Mucosa of descending colon (tissue), 3 donors: ENCODE data around the gene MTG1. TPM values are rescaled to one million over a fixed set of nuclear protein-coding genes. Genes with fewer than 3 reads are reported as not detected.
A peak's percentile ranks its signal among the peaks of the same experiment; 100 is the strongest.

ENCODE experiments used
- ATAC-seq: fragments of 200-7000 bp; cut with Tn5 transposase; one replicate; pipeline ENCODE4 v1.9.1; 2020; ENCODE audit warnings: mild to moderate bottlenecking, moderate library complexity
- DNase-seq, 3 donors: peaks; one replicate each; pipeline ENCODE4 v3.0.0-alpha.2; 2020
- H3K36me3 ChIP-seq: fragments of 200-600 bp; one replicate; pipeline ENCODE4 v1.8.0; 2021; ENCODE audit warnings: low read depth, mild to moderate bottlenecking
- H3K4me1 ChIP-seq: fragments of 200-600 bp; one replicate; pipeline ENCODE4 v1.8.0; 2021; ENCODE audit warnings: low read depth, mild to moderate bottlenecking
- H3K4me3 ChIP-seq: fragments of 200-600 bp; one replicate; pipeline ENCODE4 v1.8.0; 2021; ENCODE audit warnings: mild to moderate bottlenecking
- H3K9me3 ChIP-seq: fragments of 200-600 bp; one replicate; pipeline ENCODE4 v1.8.0; 2021; ENCODE audit warnings: mild to moderate bottlenecking
- intact Hi-C, 2 donors: fragments of 100-400 bp; cut with DNase I in 1 of 2; cut with micrococcal nuclease in 1 of 2; formaldehyde crosslinking; loops; one replicate each; pipeline versions ENCODE4 v1.11.0 to v1.11.1; 2022; cut with DNase I, micrococcal nuclease
- long read RNA-seq, 2 donors: library from polyadenylated mRNA; unstranded; transcript quantifications; one replicate each; pipeline ENCODE4 v2.0.0, GENCODE V29; 2019 to 2021
- total RNA-seq, 3 donors: library from RNA; stranded (reverse); fragmentation: NEBNext Ultra II Directional in 2 of 3; extraction: Animal tissue kit (Norgen Biotek cat#: 25700) in 2 of 3; gene quantifications; one replicate each; pipeline versions ENCODE4 v1.2.1 to v1.2.4, GENCODE V29; 2021 to 2023
- TF ChIP-seq, protein P1 (sequence below): fragments of 200-600 bp; IDR thresholded peaks from one replicate; pipeline ENCODE4 v1.8.0; 2022; ENCODE audit warnings: antibody characterized with exemption, mild to moderate bottlenecking
- donor health status: DM: no; HTN: no; CAD: no; lungs with moderate emphysema.
- donor health status: DM: no; HTN: no; CAD: no.
- donor health status: DM: no; HTN: yes; CAD: no.

The MTG1 gene, protein sequence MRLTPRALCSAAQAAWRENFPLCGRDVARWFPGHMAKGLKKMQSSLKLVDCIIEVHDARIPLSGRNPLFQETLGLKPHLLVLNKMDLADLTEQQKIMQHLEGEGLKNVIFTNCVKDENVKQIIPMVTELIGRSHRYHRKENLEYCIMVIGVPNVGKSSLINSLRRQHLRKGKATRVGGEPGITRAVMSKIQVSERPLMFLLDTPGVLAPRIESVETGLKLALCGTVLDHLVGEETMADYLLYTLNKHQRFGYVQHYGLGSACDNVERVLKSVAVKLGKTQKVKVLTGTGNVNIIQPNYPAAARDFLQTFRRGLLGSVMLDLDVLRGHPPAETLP
- total RNA-seq = 10 to 100 TPM; 43.6 to 52.7 (median 45.6) TPM
- long read RNA-seq, donor 1, transcript MTG1-208 (6 exons, 693 nt) = minor isoform, 8 of 58 reads
- long read RNA-seq, donor 1, transcript MTG1-203 (10 exons, 2,730 nt) = minor isoform, 5 of 58 reads
- long read RNA-seq, donor 1, transcript MTG1-201 (11 exons, 1,560 nt) = major isoform, 29 of 58 reads
- long read RNA-seq, donor 1, partial matches to known transcripts = 2 of 58 reads
- long read RNA-seq, donor 1, other reads (novel, unspliced or antisense) = 14 of 58 reads
- long read RNA-seq, donor 2, transcript MTG1-208 (6 exons, 693 nt) = minor isoform, 13 of 68 reads
- long read RNA-seq, donor 2, transcript MTG1-201 (11 exons, 1,560 nt) = major isoform, 45 of 68 reads
- long read RNA-seq, donor 2, partial matches to known transcripts = 1 of 68 reads
- long read RNA-seq, donor 2, other reads (novel, unspliced or antisense) = 6 of 68 reads

DNA sequence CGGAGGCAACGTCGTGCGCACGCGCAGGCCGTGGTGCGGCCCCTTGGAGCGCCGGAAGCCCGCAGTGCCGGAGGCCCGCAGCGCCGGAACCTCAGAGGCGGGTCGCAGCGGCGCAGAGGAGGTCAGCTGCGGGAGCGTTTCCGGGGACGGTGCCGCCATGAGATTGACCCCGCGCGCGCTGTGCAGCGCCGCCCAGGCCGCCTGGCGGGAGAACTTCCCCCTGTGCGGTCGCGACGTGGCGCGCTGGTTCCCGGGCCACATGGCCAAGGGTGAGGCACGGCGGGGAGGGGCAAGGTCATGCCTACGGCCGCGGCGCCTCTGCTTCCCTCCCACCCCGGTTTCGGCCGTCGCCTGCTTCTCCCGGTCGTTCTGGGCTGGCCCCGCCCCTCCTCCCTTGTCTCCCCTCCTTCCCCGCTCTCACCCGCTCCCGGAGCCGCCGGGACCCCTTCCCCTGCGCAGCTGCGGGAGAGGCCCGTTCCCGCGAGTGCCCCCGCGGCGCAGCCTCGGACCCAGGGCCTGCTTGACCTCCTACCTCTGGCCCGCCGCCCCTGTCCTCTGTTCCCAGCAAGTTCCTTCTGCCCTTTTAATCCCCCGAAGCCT lies at the start of gene MTG1:
TSS of gene MTG1 (plus strand) at position 94 of the 600 bp plus-strand sequence. CDS start at position 158, 64 bp downstream.
- H3K9me3 ChIP-seq = no peaks in the 10 kb centered on the region
- DNase-seq = peak; percentile 94 to 99 (median 96)
- peak; percentile 96 for ATAC-seq
- peak within 1 kb of the TSS; percentile 63 for H3K4me3 ChIP-seq
- H3K4me1 ChIP-seq = peaks cover 4% of the 10 kb centered on the region
- TF ChIP-seq, protein P1, sequence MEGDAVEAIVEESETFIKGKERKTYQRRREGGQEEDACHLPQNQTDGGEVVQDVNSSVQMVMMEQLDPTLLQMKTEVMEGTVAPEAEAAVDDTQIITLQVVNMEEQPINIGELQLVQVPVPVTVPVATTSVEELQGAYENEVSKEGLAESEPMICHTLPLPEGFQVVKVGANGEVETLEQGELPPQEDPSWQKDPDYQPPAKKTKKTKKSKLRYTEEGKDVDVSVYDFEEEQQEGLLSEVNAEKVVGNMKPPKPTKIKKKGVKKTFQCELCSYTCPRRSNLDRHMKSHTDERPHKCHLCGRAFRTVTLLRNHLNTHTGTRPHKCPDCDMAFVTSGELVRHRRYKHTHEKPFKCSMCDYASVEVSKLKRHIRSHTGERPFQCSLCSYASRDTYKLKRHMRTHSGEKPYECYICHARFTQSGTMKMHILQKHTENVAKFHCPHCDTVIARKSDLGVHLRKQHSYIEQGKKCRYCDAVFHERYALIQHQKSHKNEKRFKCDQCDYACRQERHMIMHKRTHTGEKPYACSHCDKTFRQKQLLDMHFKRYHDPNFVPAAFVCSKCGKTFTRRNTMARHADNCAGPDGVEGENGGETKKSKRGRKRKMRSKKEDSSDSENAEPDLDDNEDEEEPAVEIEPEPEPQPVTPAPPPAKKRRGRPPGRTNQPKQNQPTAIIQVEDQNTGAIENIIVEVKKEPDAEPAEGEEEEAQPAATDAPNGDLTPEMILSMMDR = no peak
- intact Hi-C loops = no loop called here
- H3K36me3 ChIP-seq = peaks cover 7% of the 10 kb centered on the region

- TF ChIP-seq, protein P1 = no peak
- ATAC-seq = no peak
Measured at GRCh38 chr10:133344236-133344635, 49.7 kb upstream of the MTG1 start.

DNA sequence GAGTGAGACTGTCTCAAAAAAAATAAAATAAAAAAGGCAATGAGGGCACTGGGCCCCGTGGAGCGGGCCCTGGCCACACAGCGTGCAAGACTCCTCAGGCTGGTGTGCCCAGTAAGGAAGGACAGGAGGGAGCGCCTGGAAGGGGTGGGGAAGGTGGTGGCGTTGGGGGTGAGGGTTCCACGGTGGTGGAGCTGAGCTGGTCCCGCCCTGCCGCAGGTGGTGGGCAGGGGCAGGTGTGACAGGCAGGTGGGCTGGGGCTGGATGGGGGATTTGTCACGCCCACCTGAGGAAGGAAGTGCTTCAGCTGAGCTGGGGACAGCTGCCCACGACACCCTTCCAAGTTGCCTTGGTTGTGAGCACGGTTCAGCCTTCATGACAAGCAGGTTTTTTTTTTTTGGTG lies 47.5 kb upstream of the MTG1 start:
- peaks cover 7% of the 10 kb centered on the region for H3K4me1 ChIP-seq
- no peak overlapping the region for H3K4me3 ChIP-seq
- no peaks in the 10 kb centered on the region for H3K36me3 ChIP-seq
- intact Hi-C loops = no loop called here
- no peak for DNase-seq
- no peak for ATAC-seq
- TF ChIP-seq, protein P1 = no peak
- no peaks in the 10 kb centered on the region for H3K9me3 ChIP-seq

More at GRCh38 chr10:133344236-133344635, 49.7 kb upstream of the MTG1 start:
- Histone ChIP-seq H3K36me3 (no peaks in the 10 kb centered on the region), H3K4me1 (peaks cover 7% of the 10 kb centered on the region), H3K9me3 (no peaks in the 10 kb centered on the region), H3K4me3 (no peak overlapping the region)
- intact Hi-C loops = no loop called here
- no peak for DNase-seq

DNA sequence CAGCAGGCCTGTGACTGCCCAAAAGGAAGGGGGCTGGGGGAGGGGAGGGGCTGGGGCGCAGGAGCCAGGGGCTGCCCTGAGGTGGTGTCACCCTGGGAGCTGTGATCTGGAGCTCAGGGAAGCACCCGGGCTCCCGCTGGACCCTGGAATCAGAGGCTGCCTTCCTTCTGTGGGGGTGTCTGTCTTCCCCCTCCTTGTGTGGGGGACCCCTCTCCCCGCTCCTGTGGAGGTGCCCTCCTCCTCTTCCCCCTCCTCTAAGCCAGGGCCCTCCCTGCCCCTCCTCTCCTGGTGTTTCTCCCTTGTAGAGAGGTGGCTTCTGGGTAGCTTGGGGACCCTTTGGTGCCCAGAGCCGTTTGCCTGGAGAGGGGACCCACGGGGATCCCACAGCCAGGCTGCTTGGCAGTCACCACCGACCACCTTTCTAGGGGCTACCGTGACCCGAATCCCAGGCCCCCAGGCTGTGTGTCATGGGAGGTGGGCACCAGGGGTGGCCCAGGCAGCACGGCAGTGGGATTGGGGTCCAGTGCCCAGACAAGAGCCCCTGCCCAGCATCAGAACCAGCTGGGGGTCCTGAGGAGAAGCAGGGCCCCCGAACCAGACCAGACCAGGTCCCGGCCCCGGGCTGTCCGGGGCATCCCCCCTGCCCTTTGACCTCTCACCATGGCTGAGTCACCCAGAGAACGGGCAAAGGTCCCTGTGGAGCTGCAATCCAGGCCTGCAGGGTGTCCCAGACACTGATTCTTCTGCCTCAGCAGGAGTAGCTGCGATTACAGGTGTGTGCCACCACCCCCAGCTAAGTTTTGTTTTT lies 46.0 kb upstream of the MTG1 start:
- peak; percentile 82 for ATAC-seq

More for the DNA sequence above, 46.0 kb upstream of the MTG1 start:
- DNase-seq = peak in 2 of 3 donors; percentile 47 to 70
- TF ChIP-seq, protein P1 = no peak
- intact Hi-C loops = no loop called here
- H3K9me3 ChIP-seq = no peaks in the 10 kb centered on the region
- H3K4me3 ChIP-seq = no peak overlapping the region
- H3K36me3 ChIP-seq = no peaks in the 10 kb centered on the region
- peaks cover 7% of the 10 kb centered on the region for H3K4me1 ChIP-seq
